WERI-Rb-1 (cell line): ENCODE data around the gene SLC41A3.
"Not testable (repeated sequence)": the region's sequence is repeated elsewhere in the genome, so short reads cannot be mapped to it uniquely, and the experiment has no call there.

Experiments used
- DNase-seq: peaks from one replicate; pipeline ENCODE4 v3.0.0-alpha.2; 2020
- H3K27ac ChIP-seq: fragments of 250-450 bp; sonication (Bioruptor Pico); 2 replicates; pipeline ENCODE4 v1.5.1; 2020; ENCODE audit warnings: mild to moderate bottlenecking, moderate library complexity
- H3K27me3 ChIP-seq: fragments of 250-450 bp; sonication (Bioruptor Pico); 2 replicates; pipeline ENCODE4 v1.5.1; 2021; ENCODE audit warnings: mild to moderate bottlenecking, low read depth, moderate library complexity; ENCODE audit not compliant: insufficient read depth, severe bottlenecking
- H3K36me3 ChIP-seq: fragments of 250-450 bp; sonication (Bioruptor Pico); 2 replicates; pipeline ENCODE4 v1.5.1; 2020; ENCODE audit warnings: mild to moderate bottlenecking, moderate library complexity
- H3K4me3 ChIP-seq: 2 replicates; pipeline ENCODE4 v1.5.1; 2011; ENCODE audit warnings: low read depth, mild to moderate bottlenecking, control low read depth, low read length
- H3K9me3 ChIP-seq: fragments of 250-450 bp; sonication (Bioruptor Pico); 2 replicates; pipeline ENCODE4 v1.5.1; 2021; ENCODE audit warnings: mild to moderate bottlenecking, moderate library complexity; ENCODE audit not compliant: severe bottlenecking
- CTCF ChIP-seq: IDR thresholded peaks from 2 replicates; pipeline ENCODE4 v1.5.1; 2011; ENCODE audit warnings: low read depth, mild to moderate bottlenecking, control low read depth, inconsistent platforms, low read length

SLC41A3 gene

GRCh38 chr3:126002189-126002588 is 81.7 kb downstream of the SLC41A3 start:
- no peaks in the 10 kb centered on the region for H3K27me3 ChIP-seq
- no peaks in the 10 kb centered on the region for H3K9me3 ChIP-seq
- no peak overlapping the region for H3K27ac ChIP-seq
- no peak for TF ChIP-seq CTCF
- no peak for DNase-seq
- peaks cover 7% of the 10 kb centered on the region for H3K36me3 ChIP-seq
- no peak overlapping the region for H3K4me3 ChIP-seq

- not testable (repeated sequence) for H3K9me3 ChIP-seq, DNase-seq, H3K27me3 ChIP-seq, H3K4me3 ChIP-seq, H3K36me3 ChIP-seq, H3K27ac ChIP-seq
Measured at GRCh38 chr3:125996751-125997150, 87.2 kb downstream of the SLC41A3 start.

GRCh38 chr3:125990253-125990970 is 93.5 kb downstream of the SLC41A3 start:
- DNase-seq = peak; percentile 88
- Histone ChIP-seq H3K9me3 (no peaks in the 10 kb centered on the region), H3K27me3 (no peaks in the 10 kb centered on the region), H3K27ac (peak overlapping the region; percentile 44; the same call in 1 of the 2 replicates), H3K4me3 (peak overlapping the region; percentile 84), H3K36me3 (no peaks in the 10 kb centered on the region)
- no peak for TF ChIP-seq CTCF

GRCh38 chr3:125984951-125985350 is 99.0 kb downstream of the SLC41A3 start:
- not testable (repeated sequence) for H3K9me3 ChIP-seq, H3K27me3 ChIP-seq, DNase-seq, H3K4me3 ChIP-seq, H3K27ac ChIP-seq, H3K36me3 ChIP-seq

- DNase-seq, H3K9me3 ChIP-seq, H3K4me3 ChIP-seq, H3K36me3 ChIP-seq, H3K27ac ChIP-seq, H3K27me3 ChIP-seq: not testable (repeated sequence)
Measured at GRCh38 chr3:125977104-125977503, 106.8 kb downstream of the SLC41A3 start.

GRCh38 chr3:125976003-125976390 is 107.9 kb downstream of the SLC41A3 start:
- H3K36me3 ChIP-seq, H3K27me3 ChIP-seq, H3K9me3 ChIP-seq, DNase-seq, H3K4me3 ChIP-seq, H3K27ac ChIP-seq: not testable (repeated sequence)

- not testable (repeated sequence) for H3K4me3 ChIP-seq, H3K36me3 ChIP-seq, H3K27ac ChIP-seq, H3K9me3 ChIP-seq, H3K27me3 ChIP-seq, DNase-seq
Measured at GRCh38 chr3:125975245-125976002, 108.5 kb downstream of the SLC41A3 start.

- H3K36me3 ChIP-seq, H3K9me3 ChIP-seq, H3K27ac ChIP-seq, H3K27me3 ChIP-seq: not testable (repeated sequence)
- H3K4me3 ChIP-seq = 0 out of 2 replicates have a peak overlapping the region, but pooled peaks have one; percentile 10
- peak; percentile 56 for DNase-seq
- TF ChIP-seq CTCF = peak; percentile 57
Measured at GRCh38 chr3:125971997-125972944, 111.7 kb downstream of the SLC41A3 start.

- DNase-seq = not testable (repeated sequence)
Measured at GRCh38 chr3:125968701-125969592, 115.0 kb downstream of the SLC41A3 start, which contains the start of gene ROPN1B. Gene ROPN1B, plus strand, starts transcription at chr3:125969178. Its CDS starts 2,877 bp downstream, at chr3:125972055.

GRCh38 chr3:125968121-125968520 is 115.8 kb downstream of the SLC41A3 start:
- DNase-seq, H3K9me3 ChIP-seq, H3K27me3 ChIP-seq, H3K36me3 ChIP-seq, H3K27ac ChIP-seq, H3K4me3 ChIP-seq: not testable (repeated sequence)

More at GRCh38 chr3:125968701-125969592, 115.0 kb downstream of the SLC41A3 start, which contains the start of gene ROPN1B:
- H3K27me3 ChIP-seq, H3K9me3 ChIP-seq, H3K27ac ChIP-seq, H3K4me3 ChIP-seq, H3K36me3 ChIP-seq: not testable (repeated sequence)
